Colonic mucosa (tissue), 4 donors: Measurements from ENCODE around the gene CHN2. TPM values are rescaled to one million over a fixed set of nuclear protein-coding genes. Genes with fewer than 3 reads are reported as not detected.

ENCODE experiments used
- DNase-seq: peaks from one replicate; pipeline ENCODE4 v3.0.0-alpha.2; 2020
- H3K27ac ChIP-seq: fragments of 200-600 bp; one replicate; pipeline ENCODE4 v1.8.0; 2021
- H3K27me3 ChIP-seq: fragments of 200-600 bp; one replicate; pipeline ENCODE4 v1.8.0; 2021
- H3K36me3 ChIP-seq: fragments of 200-600 bp; one replicate; pipeline ENCODE4 v1.8.0; 2021
- H3K4me1 ChIP-seq: fragments of 200-600 bp; one replicate; pipeline ENCODE4 v1.8.0; 2021; ENCODE audit warnings: mild to moderate bottlenecking
- H3K4me3 ChIP-seq: fragments of 200-600 bp; one replicate; pipeline ENCODE4 v1.8.0; 2021
- H3K9ac ChIP-seq, 2 donors: one replicate each; pipeline ENCODE4 v1.7.0; 2013; ENCODE audit warnings: control low read depth in 2 of 2, low read depth in 2 of 2, low read length in 2 of 2
- H3K9me3 ChIP-seq: fragments of 200-600 bp; one replicate; pipeline ENCODE4 v1.8.0; 2021
- CTCF ChIP-seq: fragments of 200-600 bp; IDR thresholded peaks from one replicate; pipeline ENCODE4 v1.8.0; 2022; ENCODE audit warnings: antibody characterized with exemption, mild to moderate bottlenecking
- intact Hi-C: fragments of 100-400 bp; cut with DNase I; formaldehyde crosslinking; loops from one replicate; pipeline ENCODE4 v1.14.1; 2022
- total RNA-seq, 2 donors: library from RNA; stranded (reverse); fragmentation: NEBNext Ultra II Directional in 1 of 2; extraction: Animal tissue kit (Norgen Biotek cat#: 25700) in 1 of 2; gene quantifications; one replicate each; pipeline ENCODE4 v1.2.1, GENCODE V29; 2021
- donor health status: healthy.
- donor health status: DM: no; HTN: no; CAD: no.
- donor health status: DM: no; HTN: no; CAD: no.

Gene CHN2
- total RNA-seq, 2 donors from 2014 or later, result 12.8 to 19.8 TPM

GRCh38 chr7:29372351-29373090 is 177.9 kb downstream of the CHN2 start:
- Histone ChIP-seq H3K36me3 (no peaks in the 10 kb centered on the region), H3K27ac (peak overlapping the region; percentile 35), H3K9ac (no peak overlapping the region), H3K27me3 (no peaks in the 10 kb centered on the region), H3K4me1 (no peaks in the 10 kb centered on the region), H3K4me3 (no peak overlapping the region), H3K9me3 (no peaks in the 10 kb centered on the region)
- no peak for TF ChIP-seq CTCF
- DNase-seq, result no peak
- intact Hi-C loops, result no loop called here

GRCh38 chr7:29375641-29376562 is 181.3 kb downstream of the CHN2 start:
- no peak for TF ChIP-seq CTCF
- peak overlapping the region; percentile 74 for H3K27ac ChIP-seq
- peak; percentile 86 for DNase-seq
- no peak overlapping the region for H3K4me3 ChIP-seq
- H3K36me3 ChIP-seq, result no peaks in the 10 kb centered on the region
- H3K4me1 ChIP-seq, result no peaks in the 10 kb centered on the region
- H3K9ac ChIP-seq, result peak overlapping the region in 1 of 2 donors; percentile 74
- intact Hi-C loops, result no loop called here
- H3K9me3 ChIP-seq, result no peaks in the 10 kb centered on the region
- no peaks in the 10 kb centered on the region for H3K27me3 ChIP-seq

GRCh38 chr7:29377718-29378117 is 183.1 kb downstream of the CHN2 start:
- TF ChIP-seq CTCF, result no peak
- H3K27me3 ChIP-seq, result no peaks in the 10 kb centered on the region
- no peak overlapping the region for H3K9ac ChIP-seq
- H3K4me1 ChIP-seq, result no peaks in the 10 kb centered on the region
- H3K27ac ChIP-seq, result no peak overlapping the region
- DNase-seq, result no peak
- H3K36me3 ChIP-seq, result no peaks in the 10 kb centered on the region
- intact Hi-C loops, result no loop called here
- H3K9me3 ChIP-seq, result no peaks in the 10 kb centered on the region
- no peak overlapping the region for H3K4me3 ChIP-seq

- Histone ChIP-seq H3K9ac (no peak overlapping the region), H3K27me3 (no peaks in the 10 kb centered on the region), H3K4me3 (no peak overlapping the region), H3K36me3 (no peaks in the 10 kb centered on the region), H3K27ac (no peak overlapping the region), H3K9me3 (no peaks in the 10 kb centered on the region), H3K4me1 (no peaks in the 10 kb centered on the region)
- no peak for TF ChIP-seq CTCF
- DNase-seq, result no peak
- intact Hi-C loops, result no loop called here
Observed at GRCh38 chr7:29379551-29379950, 185.0 kb downstream of the CHN2 start.

- no peak overlapping the region for H3K27ac ChIP-seq
- H3K36me3 ChIP-seq, result no peaks in the 10 kb centered on the region
- H3K27me3 ChIP-seq, result no peaks in the 10 kb centered on the region
- DNase-seq, result no peak
- H3K4me1 ChIP-seq, result no peaks in the 10 kb centered on the region
- no peaks in the 10 kb centered on the region for H3K9me3 ChIP-seq
- H3K4me3 ChIP-seq, result no peak overlapping the region
- intact Hi-C loops, result no loop called here
- no peak for TF ChIP-seq CTCF
- no peak overlapping the region for H3K9ac ChIP-seq
Observed at GRCh38 chr7:29381206-29382094, 186.9 kb downstream of the CHN2 start.
